Dendritic cell treated with granulocyte-macrophage colony-stimulating factor and Interleukin-4, amounts not matched to agents 40 ng/mL and 50 ng/mL, for 4 days (primary cell): Measurements from ENCODE around the gene MAS1.

Experiments used
- H3K27ac Mint-ChIP-seq: one replicate; pipeline ENCODE4 v1.8.0; 2022; ENCODE audit warnings: mild to moderate bottlenecking, mixed read lengths
- H3K27me3 Mint-ChIP-seq: one replicate; pipeline ENCODE4 v1.8.0; 2022; ENCODE audit warnings: mild to moderate bottlenecking, mixed read lengths
- H3K36me3 Mint-ChIP-seq: one replicate; pipeline ENCODE4 v1.8.0; 2022; ENCODE audit warnings: low read depth, mixed read lengths
- H3K4me1 Mint-ChIP-seq: one replicate; pipeline ENCODE4 v1.8.0; 2022; ENCODE audit warnings: low read depth, mixed read lengths
- H3K4me3 Mint-ChIP-seq: one replicate; pipeline ENCODE4 v1.8.0; 2022; ENCODE audit warnings: mild to moderate bottlenecking, moderate library complexity, mixed read lengths
- H3K9me3 Mint-ChIP-seq: one replicate; pipeline ENCODE4 v1.8.0; 2022; ENCODE audit warnings: mixed read lengths
- intact Hi-C: fragments of 100-400 bp; cut with micrococcal nuclease; formaldehyde crosslinking; loops from one replicate; pipeline ENCODE4 v1.15.0; 2022

Gene MAS1

GRCh38 chr6:159935065-159935464 is 44.3 kb downstream of the MAS1 start:
- H3K27ac Mint-ChIP-seq: no peak overlapping the region
- no peaks in the 10 kb centered on the region for H3K9me3 Mint-ChIP-seq
- H3K27me3 Mint-ChIP-seq: peaks cover 28% of the 10 kb centered on the region
- intact Hi-C loops: no loop called here
- H3K4me3 Mint-ChIP-seq: no peak overlapping the region
- H3K36me3 Mint-ChIP-seq: no peaks in the 10 kb centered on the region
- H3K4me1 Mint-ChIP-seq: peaks cover 5% of the 10 kb centered on the region

- H3K27me3 Mint-ChIP-seq: peaks cover 28% of the 10 kb centered on the region
- no peak overlapping the region for H3K27ac Mint-ChIP-seq
- H3K9me3 Mint-ChIP-seq: no peaks in the 10 kb centered on the region
- intact Hi-C loops: no loop called here
- H3K4me3 Mint-ChIP-seq: no peak overlapping the region
- no peaks in the 10 kb centered on the region for H3K36me3 Mint-ChIP-seq
- H3K4me1 Mint-ChIP-seq: peaks cover 5% of the 10 kb centered on the region
Observed at GRCh38 chr6:159935633-159936032, 44.8 kb downstream of the MAS1 start.

GRCh38 chr6:159939591-159940016 is 48.8 kb downstream of the MAS1 start:
- Mint-ChIP-seq H3K27me3 (peaks cover 24% of the 10 kb centered on the region), H3K4me3 (no peak overlapping the region), H3K4me1 (peaks cover 18% of the 10 kb centered on the region), H3K27ac (no peak overlapping the region), H3K36me3 (peaks cover 7% of the 10 kb centered on the region), H3K9me3 (peaks cover 9% of the 10 kb centered on the region)
- intact Hi-C loops: loop anchor here (2.0 to 10.0 kb wide), 3 partner anchors 77 to 247 kb away; partner anchors contain the start of genes MRPL18 and SOD2
